ELR (cell line): ENCODE measurements around the gene NIT1.

Source experiments
- DNase-seq: peaks from one replicate; pipeline ENCODE4 v3.0.0-alpha.2; 2015; ENCODE audit warnings: low read depth

Gene NIT1

GRCh38 chr1:161113915-161114314, 4.0 kb upstream of the NIT1 start:
- DNase-seq: no peak

GRCh38 chr1:161114556-161114955, 3.3 kb upstream of the NIT1 start:
- DNase-seq: peak; percentile 61

- peak; percentile 99 for DNase-seq
Observed at GRCh38 chr1:161115132-161115711, 2.7 kb upstream of the NIT1 start.

GRCh38 chr1:161115961-161116360, 1.9 kb upstream of the NIT1 start:
- peak; percentile 53 for DNase-seq

- DNase-seq: peak; percentile 84
Observed at GRCh38 chr1:161119092-161119903, 1.4 kb downstream of the NIT1 start.

GRCh38 chr1:161121042-161121650, 3.2 kb downstream of the NIT1 start:
- no peak for DNase-seq

- DNase-seq: no peak
Observed at GRCh38 chr1:161121834-161122233, 3.9 kb downstream of the NIT1 start.

GRCh38 chr1:161122967-161123366, 5.1 kb downstream of the NIT1 start:
- no peak for DNase-seq

GRCh38 chr1:161127649-161128048, 9.7 kb downstream of the NIT1 start:
- no peak for DNase-seq

GRCh38 chr1:161128591-161129420, 10.9 kb downstream of the NIT1 start:
- no peak for DNase-seq

GRCh38 chr1:161130266-161130665, 12.4 kb downstream of the NIT1 start:
- DNase-seq: no peak

- peak; percentile 42 for DNase-seq
Observed at GRCh38 chr1:161131523-161132409, 13.9 kb downstream of the NIT1 start.

GRCh38 chr1:161132410-161133219, 14.7 kb downstream of the NIT1 start, which contains the start of gene DEDD:
Gene DEDD (minus strand): TSS chr1:161132667. CDS start chr1:161124462, 8,205 bp downstream.
- DNase-seq: peak; percentile 97

GRCh38 chr1:161133220-161133740, 15.4 kb downstream of the NIT1 start:
- DNase-seq: peak; percentile 38

GRCh38 chr1:161137881-161138280, 20.0 kb downstream of the NIT1 start:
- no peak for DNase-seq

GRCh38 chr1:161138431-161138830, 20.5 kb downstream of the NIT1 start:
- DNase-seq: no peak

- peak; percentile 72 for DNase-seq
Observed at GRCh38 chr1:161139766-161140165, 21.9 kb downstream of the NIT1 start.

GRCh38 chr1:161140755-161141400, 23.0 kb downstream of the NIT1 start:
- no peak for DNase-seq

- no peak for DNase-seq
Observed at GRCh38 chr1:161145832-161146231, 27.9 kb downstream of the NIT1 start.

GRCh38 chr1:161153176-161153575, 35.3 kb downstream of the NIT1 start:
- no peak for DNase-seq
